ENCODE measurements around the gene LPCAT2.

GRCh38 chr16:55623640-55624039, 114.8 kb downstream of the LPCAT2 start:
- no peak for TF ChIP-seq CTCF (IDR thresholded peaks at IDR 0.05)
- no peak for TF ChIP-seq POLR2A (IDR thresholded peaks at IDR 0.05)
